ENCODE data around the gene DCC.

DCC gene

DNA sequence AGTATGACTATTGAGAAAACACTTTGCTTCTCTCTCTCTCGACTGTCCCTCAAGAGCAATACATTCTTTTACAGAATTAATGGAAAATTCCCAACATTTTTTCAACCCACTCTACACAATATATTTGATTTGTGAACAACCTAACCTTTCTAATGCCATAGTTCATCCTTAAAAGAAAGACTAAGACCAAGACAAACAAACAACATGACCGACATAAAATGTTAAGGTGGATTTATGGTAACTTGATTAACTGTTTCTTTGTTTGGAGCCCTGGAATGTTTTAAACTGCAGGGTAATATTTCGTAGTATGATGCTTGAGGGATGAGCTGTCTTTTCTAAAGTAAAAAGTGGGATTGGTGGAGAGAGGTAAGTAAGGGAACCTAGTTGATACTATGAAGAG is 1146.3 kb downstream of the DCC start:
- H2AFZ ChIP-seq (ENCODE audit: low read length) = no peak overlapping the region
- H3K4me2 ChIP-seq (ENCODE audit: low read depth, low read length) = no peak overlapping the region
- H3K36me3 ChIP-seq (replicated peaks; ENCODE audit: insufficient read depth, low read length) = no peaks in the 10 kb centered on the region
- no peaks in the 10 kb centered on the region for H3K4me1 ChIP-seq (ENCODE audit: low read length)
- no peak for DNase-seq
- no peaks in the 10 kb centered on the region for H3K27me3 ChIP-seq (replicated peaks; ENCODE audit: insufficient read depth, low read length)
- no peaks in the 10 kb centered on the region for H4K20me1 ChIP-seq (ENCODE audit: insufficient read depth, low read length)
- no peak overlapping the region for H3K9ac ChIP-seq (ENCODE audit: low read length)
- H3K9me2 ChIP-seq (replicated peaks; ENCODE audit: insufficient read depth, low read length) = no peaks in the 10 kb centered on the region
- no peaks in the 10 kb centered on the region for H3K79me2 ChIP-seq (ENCODE audit: low read length)
- H3K9me3 ChIP-seq (replicated peaks; ENCODE audit: insufficient read depth, low read length) = no peaks in the 10 kb centered on the region
- no peak overlapping the region for H3K4me3 ChIP-seq (ENCODE audit: low read length)
- TF ChIP-seq EZH2phosphoT487 (IDR thresholded peaks at IDR 0.05; ENCODE audit: low read length) (no peak), EZH2 (optimal IDR thresholded peaks at IDR 0.05; ENCODE audit: low read depth, low read length) (no peak)
- TF ChIP-seq, protein P1, sequence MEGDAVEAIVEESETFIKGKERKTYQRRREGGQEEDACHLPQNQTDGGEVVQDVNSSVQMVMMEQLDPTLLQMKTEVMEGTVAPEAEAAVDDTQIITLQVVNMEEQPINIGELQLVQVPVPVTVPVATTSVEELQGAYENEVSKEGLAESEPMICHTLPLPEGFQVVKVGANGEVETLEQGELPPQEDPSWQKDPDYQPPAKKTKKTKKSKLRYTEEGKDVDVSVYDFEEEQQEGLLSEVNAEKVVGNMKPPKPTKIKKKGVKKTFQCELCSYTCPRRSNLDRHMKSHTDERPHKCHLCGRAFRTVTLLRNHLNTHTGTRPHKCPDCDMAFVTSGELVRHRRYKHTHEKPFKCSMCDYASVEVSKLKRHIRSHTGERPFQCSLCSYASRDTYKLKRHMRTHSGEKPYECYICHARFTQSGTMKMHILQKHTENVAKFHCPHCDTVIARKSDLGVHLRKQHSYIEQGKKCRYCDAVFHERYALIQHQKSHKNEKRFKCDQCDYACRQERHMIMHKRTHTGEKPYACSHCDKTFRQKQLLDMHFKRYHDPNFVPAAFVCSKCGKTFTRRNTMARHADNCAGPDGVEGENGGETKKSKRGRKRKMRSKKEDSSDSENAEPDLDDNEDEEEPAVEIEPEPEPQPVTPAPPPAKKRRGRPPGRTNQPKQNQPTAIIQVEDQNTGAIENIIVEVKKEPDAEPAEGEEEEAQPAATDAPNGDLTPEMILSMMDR (IDR thresholded peaks at IDR 0.05; ENCODE audit: low read length) = no peak
- H3K27ac ChIP-seq (ENCODE audit: low read length) = no peak overlapping the region
- H3F3A ChIP-seq (ENCODE audit: insufficient read depth, low read length) = no peaks in the 10 kb centered on the region

DNA sequence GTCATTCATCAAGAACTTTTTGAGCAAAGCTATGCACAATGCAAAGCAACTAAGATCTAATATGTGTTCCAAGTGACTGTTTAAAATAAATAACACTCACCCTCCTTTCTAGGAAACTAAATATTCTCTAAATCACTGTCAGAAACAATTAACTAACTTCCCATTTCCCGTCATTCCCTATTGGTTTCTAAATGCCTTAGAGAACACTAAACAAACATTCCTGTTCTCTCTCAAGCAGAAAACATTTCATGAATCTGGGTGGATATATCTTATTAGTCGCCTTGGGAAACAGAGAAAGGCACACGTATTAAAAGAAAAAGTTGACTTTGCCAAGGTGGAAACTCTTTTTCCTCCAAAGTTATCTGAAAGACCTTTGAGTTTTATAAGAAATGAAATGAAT is 1149.3 kb downstream of the DCC start:
- TF ChIP-seq, protein P1 (IDR thresholded peaks at IDR 0.05; ENCODE audit: low read length) = no peak
- TF ChIP-seq EZH2 (optimal IDR thresholded peaks at IDR 0.05; ENCODE audit: low read depth, low read length) (no peak), EZH2phosphoT487 (IDR thresholded peaks at IDR 0.05; ENCODE audit: low read length) (no peak)

DNA sequence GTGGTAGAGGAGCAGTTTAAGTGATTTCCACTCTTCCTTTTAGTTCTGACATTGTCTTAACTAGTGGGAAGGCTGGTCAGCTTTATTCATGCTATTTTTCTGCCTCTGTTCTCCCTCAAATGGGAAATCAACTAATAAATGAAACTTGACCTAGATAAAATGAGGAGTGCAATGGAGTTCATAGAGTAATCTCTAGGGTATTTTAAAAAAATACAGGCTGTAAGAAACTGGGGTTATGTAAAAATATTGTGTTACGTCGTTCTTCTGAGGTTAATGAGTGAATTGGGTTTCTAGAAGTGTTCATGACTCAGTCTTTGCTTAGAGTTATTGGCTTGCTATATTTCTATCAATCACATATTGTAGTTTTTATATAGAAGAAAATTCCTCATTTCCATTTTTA is 1150.0 kb downstream of the DCC start:
- H2AFZ ChIP-seq (ENCODE audit: low read length) = no peak overlapping the region
- H3F3A ChIP-seq (ENCODE audit: insufficient read depth, low read length) = no peaks in the 10 kb centered on the region
- no peaks in the 10 kb centered on the region for H3K9me2 ChIP-seq (replicated peaks; ENCODE audit: insufficient read depth, low read length)
- H3K4me2 ChIP-seq (ENCODE audit: low read depth, low read length) = no peak overlapping the region
- H3K9me3 ChIP-seq (replicated peaks; ENCODE audit: insufficient read depth, low read length) = no peaks in the 10 kb centered on the region
- no peak overlapping the region for H3K27ac ChIP-seq (ENCODE audit: low read length)
- H3K4me3 ChIP-seq (ENCODE audit: low read length) = no peak overlapping the region
- TF ChIP-seq, protein P1 (IDR thresholded peaks at IDR 0.05; ENCODE audit: low read length) = no peak
- TF ChIP-seq EZH2 (optimal IDR thresholded peaks at IDR 0.05; ENCODE audit: low read depth, low read length) (no peak), EZH2phosphoT487 (IDR thresholded peaks at IDR 0.05; ENCODE audit: low read length) (no peak)
- no peaks in the 10 kb centered on the region for H3K36me3 ChIP-seq (replicated peaks; ENCODE audit: insufficient read depth, low read length)
- no peak overlapping the region for H3K9ac ChIP-seq (ENCODE audit: low read length)
- no peaks in the 10 kb centered on the region for H3K79me2 ChIP-seq (ENCODE audit: low read length)
- no peaks in the 10 kb centered on the region for H3K27me3 ChIP-seq (replicated peaks; ENCODE audit: insufficient read depth, low read length)
- no peaks in the 10 kb centered on the region for H3K4me1 ChIP-seq (ENCODE audit: low read length)
- DNase-seq = no peak
- no peaks in the 10 kb centered on the region for H4K20me1 ChIP-seq (ENCODE audit: insufficient read depth, low read length)

More for the DNA sequence above, 1149.3 kb downstream of the DCC start:
- Histone ChIP-seq H3K79me2 (ENCODE audit: low read length) (no peaks in the 10 kb centered on the region), H3K27ac (ENCODE audit: low read length) (no peak overlapping the region), H4K20me1 (ENCODE audit: insufficient read depth, low read length) (no peaks in the 10 kb centered on the region), H3K4me1 (ENCODE audit: low read length) (no peaks in the 10 kb centered on the region), H3K4me2 (ENCODE audit: low read depth, low read length) (no peak overlapping the region), H3K4me3 (ENCODE audit: low read length) (no peak overlapping the region), H2AFZ (ENCODE audit: low read length) (no peak overlapping the region), H3K9me2 (replicated peaks; ENCODE audit: insufficient read depth, low read length) (no peaks in the 10 kb centered on the region), H3K9ac (ENCODE audit: low read length) (no peak overlapping the region), H3K9me3 (replicated peaks; ENCODE audit: insufficient read depth, low read length) (no peaks in the 10 kb centered on the region), H3K27me3 (replicated peaks; ENCODE audit: insufficient read depth, low read length) (no peaks in the 10 kb centered on the region), H3F3A (ENCODE audit: insufficient read depth, low read length) (no peaks in the 10 kb centered on the region), H3K36me3 (replicated peaks; ENCODE audit: insufficient read depth, low read length) (no peaks in the 10 kb centered on the region)
- DNase-seq = no peak

Measured in MM.1S (cell line).